IPS DF 4.7 (cell line): ENCODE results near the gene ELAVL2.

ENCODE experiments used
- DNase-seq: peaks from one replicate; pipeline ENCODE4 v3.0.0-alpha.2; 2013; ENCODE audit warnings: low spot score; ENCODE audit errors: extremely low read depth

The ELAVL2 gene

DNA sequence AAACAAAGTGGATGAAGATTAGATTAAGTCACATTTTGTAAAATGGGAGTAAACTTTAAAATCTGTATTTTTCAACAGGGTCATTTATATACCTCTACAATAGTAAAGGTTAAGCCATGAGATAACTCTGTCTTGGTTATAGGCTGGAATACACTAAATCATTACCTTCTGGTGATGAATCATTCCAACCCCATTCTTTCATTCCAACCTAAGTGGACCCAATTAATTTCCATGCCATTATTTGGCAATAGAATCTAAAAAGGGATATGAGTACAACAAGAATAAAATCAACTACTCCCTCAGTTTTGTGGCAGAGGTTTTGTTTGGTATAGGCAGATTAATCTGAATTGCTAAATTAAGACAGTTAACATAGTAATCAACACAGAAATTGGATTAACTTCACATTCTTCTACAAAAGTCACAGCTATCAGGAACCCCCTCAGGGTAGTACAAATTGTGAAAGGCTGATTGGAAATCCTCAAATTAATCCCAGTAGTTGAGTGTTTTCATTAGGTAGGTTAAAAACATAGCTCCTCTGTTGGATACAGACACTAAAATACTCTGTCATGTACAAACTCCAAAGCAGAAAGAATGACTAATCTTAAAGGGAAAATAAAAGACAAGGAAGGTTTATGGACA lies 54.2 kb downstream of the ELAVL2 start:
- no peak for DNase-seq

GRCh38 chr9:23769307-23769935 lies 56.6 kb downstream of the ELAVL2 start:
- DNase-seq = no peak

DNA sequence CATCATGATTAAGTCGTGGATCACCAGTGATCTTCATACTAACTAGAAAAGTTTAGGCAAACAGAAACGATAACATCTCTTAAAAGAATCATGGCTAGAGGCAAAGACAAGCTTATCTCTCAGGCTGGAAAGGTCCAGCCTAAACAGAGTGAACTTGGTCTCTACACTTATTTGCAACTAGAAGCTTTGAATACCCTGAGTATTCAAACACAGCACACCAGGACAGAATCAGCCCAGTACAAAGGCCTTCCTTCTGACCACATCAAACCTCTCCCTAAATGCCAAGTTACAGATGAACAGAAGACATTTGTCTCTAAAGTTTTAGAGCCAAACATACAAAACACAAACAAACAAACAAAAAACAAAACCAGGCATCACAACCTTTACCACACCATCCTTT lies 57.2 kb downstream of the ELAVL2 start:
- no peak for DNase-seq

DNA sequence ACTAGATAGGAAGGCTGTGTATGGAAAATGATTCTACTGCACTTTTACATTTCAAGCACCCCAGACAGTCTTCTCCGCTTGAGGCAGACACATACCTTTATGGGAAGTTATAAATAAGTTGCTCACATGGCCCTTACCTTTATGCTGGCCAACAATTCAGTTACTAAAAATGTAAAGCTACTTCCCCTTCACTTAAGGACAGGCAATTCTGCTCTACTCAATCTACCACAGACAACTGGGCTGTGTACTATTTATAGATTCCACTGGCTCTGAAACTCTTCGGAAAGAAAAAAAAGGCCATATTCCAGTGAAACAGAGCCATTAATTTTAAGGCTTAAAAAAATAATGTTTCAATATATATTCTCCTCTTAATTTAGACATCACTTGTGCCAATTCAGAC lies 59.4 kb downstream of the ELAVL2 start:
- no peak for DNase-seq

DNA sequence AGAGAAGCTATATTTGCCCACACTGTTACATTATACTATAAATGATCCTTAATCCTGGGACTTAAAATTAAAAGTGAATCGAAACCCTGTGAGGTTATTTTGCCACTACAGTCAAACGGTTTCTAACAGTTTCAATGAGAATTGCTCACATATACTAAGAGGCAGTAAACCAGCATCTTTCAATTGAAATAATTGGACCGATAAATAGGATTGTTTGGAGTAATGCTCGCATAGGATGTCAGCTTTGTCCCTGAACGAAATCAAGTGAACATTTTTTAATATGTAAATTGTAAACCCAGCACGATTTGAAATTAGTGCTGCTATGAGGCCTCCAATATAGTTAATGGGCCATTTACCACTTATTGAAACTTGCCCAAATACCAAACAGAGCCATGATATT lies 60.5 kb downstream of the ELAVL2 start:
- no peak for DNase-seq

DNA sequence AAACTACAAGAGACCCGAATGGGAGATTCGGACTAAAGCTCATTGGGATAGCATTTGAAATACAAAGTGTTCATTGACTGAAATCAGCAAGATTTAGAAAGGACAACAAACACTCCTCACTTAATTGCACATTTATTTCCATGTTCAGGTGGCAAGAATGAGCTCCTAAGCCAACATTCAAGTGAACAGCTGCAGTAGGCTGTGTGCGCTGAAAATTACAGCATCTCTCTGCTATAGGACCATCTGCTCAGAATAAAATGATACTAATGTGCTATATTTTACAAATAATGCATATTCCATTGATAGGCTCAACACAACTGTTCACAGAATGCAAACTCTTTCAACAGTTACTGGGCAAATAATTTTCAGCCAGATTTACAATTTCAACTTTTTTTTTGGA lies 61.8 kb downstream of the ELAVL2 start:
- no peak for DNase-seq

DNA sequence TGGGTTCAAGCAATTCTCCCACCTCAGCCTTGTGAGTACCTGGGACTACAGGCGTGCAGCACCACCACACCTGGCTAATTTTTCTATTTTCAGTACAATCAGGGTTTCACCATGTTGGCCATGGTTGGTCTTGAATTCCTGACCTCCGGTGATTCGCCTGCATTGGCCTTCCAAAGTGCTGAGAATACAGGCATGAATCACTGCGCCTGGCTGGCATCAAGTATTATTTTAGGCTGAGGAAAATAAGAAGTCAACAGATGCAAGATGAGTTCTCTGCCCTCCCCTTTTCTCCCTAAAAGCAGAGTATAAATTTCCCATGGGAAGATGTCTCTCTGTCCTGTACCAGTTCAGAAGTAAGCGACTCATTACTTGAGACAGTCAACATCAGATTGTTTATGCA lies 71.5 kb downstream of the ELAVL2 start:
- DNase-seq = no peak

- DNase-seq = no peak
Measured at GRCh38 chr9:23752859-23753258, 73.2 kb downstream of the ELAVL2 start.

- DNase-seq = no peak
Measured at GRCh38 chr9:23751633-23752032, 74.4 kb downstream of the ELAVL2 start.

GRCh38 chr9:23750808-23751207 lies 75.2 kb downstream of the ELAVL2 start:
- DNase-seq = no peak

- no peak for DNase-seq
Measured at GRCh38 chr9:23747088-23748075, 78.7 kb downstream of the ELAVL2 start.

DNA sequence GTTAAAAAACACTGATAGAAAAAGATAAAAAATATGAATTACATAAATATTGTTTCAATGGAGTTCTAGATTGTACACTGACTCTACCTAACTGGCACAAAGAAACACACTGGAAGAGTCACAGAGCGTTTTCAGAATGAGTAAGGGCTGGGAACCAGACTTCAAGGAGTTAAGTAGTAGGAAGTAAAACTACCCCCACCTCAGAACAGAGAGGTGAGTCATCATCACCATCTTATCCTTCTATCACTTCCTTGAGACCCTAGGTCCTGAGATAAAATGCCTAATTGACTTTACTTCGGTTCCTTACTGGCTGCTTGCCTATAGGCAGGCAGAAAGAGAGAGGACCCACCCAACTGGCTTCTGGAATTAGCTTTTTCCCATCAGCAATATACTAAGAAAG lies 79.7 kb downstream of the ELAVL2 start:
- no peak for DNase-seq

GRCh38 chr9:23743036-23743435 lies 83.0 kb downstream of the ELAVL2 start:
- DNase-seq = no peak

DNA sequence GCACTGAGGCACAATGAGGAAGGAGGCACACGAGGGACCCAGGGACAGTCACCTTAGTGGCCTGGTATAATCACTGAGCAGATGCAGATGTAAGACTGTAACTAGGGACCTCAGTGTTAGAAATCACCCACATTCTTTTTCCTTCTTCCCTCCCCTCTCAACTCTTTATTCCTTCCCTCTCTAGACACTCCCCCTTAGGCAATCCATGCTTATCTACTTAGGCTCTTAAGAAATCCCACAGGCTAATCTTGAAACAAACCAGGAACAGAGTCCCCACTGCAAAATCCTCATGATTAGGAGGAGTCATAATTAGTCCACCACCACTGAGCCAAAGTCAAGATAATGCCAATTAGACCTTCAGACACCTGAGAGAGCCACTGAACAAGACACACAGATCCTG lies 84.7 kb downstream of the ELAVL2 start:
- DNase-seq = no peak

DNA sequence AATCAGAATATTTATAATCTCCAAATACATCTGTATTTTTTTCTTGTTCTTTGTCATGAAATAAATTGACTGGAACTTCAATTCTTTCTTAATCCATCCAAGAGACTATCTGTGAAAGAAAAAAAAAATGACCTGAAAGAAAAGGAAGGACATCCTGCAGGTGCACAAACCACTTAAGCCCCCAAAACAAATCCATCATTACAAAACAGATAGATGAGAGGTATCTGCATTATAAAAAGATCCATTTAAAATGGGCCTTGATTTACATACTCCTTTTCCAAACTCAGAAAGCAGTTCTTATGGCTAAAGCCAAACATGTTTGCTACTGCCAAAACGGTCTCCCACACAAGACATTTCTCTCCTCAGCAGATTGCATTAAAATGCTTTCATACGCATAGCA lies 85.5 kb downstream of the ELAVL2 start:
- DNase-seq = no peak

- no peak for DNase-seq
Measured at GRCh38 chr9:23739753-23740152, 86.3 kb downstream of the ELAVL2 start.

GRCh38 chr9:23736293-23736692 lies 89.7 kb downstream of the ELAVL2 start:
- no peak for DNase-seq

- no peak for DNase-seq
Measured at GRCh38 chr9:23733495-23734078, 92.5 kb downstream of the ELAVL2 start.

DNA sequence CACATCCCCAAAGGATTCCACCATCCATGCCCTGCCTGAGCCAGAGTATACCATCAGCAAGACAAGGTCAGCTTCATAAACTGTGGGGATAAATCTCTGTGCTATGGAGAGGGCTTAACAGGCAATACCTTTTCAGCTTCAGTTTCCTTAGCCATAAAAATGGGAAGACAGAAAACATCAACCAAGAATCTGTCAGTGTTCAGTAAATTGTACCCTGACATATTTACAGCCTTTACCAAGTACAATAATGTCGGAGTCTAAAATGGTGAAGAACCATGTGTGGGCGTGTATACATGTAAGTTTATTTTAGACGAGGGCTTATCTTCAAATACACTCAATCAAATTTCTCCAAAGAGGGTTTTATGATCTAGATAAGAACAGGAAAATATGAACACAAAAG lies 94.7 kb downstream of the ELAVL2 start:
- DNase-seq = no peak

- no peak for DNase-seq
Measured at GRCh38 chr9:23730364-23730763, 95.7 kb downstream of the ELAVL2 start.

DNA sequence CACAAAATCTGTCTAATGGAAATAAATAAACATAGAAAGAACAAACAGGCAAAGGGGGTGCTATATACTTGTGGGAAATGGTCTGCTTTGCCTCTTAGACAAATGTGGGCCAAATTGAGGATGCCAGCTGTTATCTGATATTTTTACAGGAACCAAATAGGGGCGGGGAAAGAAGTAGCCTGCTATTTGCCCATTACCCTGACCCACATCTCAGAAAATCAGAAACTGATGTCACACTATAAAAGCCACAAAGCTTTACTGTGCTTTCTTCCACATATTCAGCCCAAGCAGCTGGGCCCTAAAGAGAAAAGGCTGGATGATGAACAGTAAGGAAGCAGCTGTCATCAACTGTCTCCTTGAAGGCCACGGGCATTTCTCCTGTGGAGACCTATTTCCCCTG lies 97.3 kb downstream of the ELAVL2 start:
- DNase-seq = no peak
